GM18519 (cell line): ENCODE results near the gene CDT1.

Experiments used
- ATAC-seq: cut with Tn5 transposase; IDR thresholded peaks from one replicate; pipeline ENCODE4 v1.9.1; 2021; ENCODE audit warnings: mild to moderate bottlenecking, moderate library complexity; ENCODE audit not compliant: unreplicated experiment, low FRiP score

Gene CDT1

GRCh38 chr16:88834670-88835069 is 31.1 kb downstream of the CDT1 start:
- no peak for ATAC-seq

- ATAC-seq = no peak
Measured at GRCh38 chr16:88835383-88835782, 31.8 kb downstream of the CDT1 start.

DNA sequence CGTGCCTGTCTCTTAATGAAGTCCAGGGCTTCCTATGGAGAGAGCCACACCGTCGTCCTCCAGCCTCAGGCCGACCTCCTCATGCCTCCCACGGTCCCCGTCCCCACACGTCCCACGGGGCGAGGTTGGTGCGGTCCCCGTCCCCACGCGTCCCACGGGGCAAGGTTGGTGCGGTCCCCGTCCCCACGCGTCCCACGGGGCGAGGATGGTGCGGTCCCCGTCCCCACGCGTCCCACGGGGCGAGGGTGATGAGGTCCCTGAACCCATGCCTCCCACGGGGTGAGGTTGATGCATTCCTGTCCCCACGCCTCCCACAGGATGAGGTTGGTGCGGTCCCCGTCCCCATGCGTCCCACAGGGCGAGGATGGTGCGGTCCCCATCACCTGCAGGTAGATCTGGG is 32.2 kb downstream of the CDT1 start:
- no peak for ATAC-seq

DNA sequence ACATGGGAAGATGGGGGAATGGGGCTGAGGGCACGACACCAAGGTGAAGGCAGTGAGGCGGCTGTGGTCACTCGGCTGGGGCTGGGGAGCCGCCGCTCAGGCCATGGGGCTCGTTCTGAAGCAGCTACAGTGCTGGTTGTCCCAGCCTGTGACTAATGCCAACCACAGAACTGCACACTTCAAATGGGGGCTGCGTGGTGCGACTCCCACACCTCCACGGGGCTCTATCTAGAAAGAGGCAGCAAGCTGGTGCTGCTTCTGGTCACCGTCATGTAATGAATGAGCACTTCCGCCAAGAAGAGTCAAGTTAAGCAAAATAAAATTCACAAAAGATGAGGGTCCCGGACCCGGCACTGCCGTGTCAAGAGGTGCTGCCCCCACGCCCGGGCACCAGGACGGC is 33.2 kb downstream of the CDT1 start:
- no peak for ATAC-seq

- ATAC-seq = no peak
Measured at GRCh38 chr16:88837806-88838205, 34.2 kb downstream of the CDT1 start.

GRCh38 chr16:88838566-88838965 is 35.0 kb downstream of the CDT1 start:
- ATAC-seq = no peak

- no peak for ATAC-seq
Measured at GRCh38 chr16:88839026-88839529, 35.5 kb downstream of the CDT1 start.

- no peak for ATAC-seq
Measured at GRCh38 chr16:88839745-88840599, 36.4 kb downstream of the CDT1 start.

DNA sequence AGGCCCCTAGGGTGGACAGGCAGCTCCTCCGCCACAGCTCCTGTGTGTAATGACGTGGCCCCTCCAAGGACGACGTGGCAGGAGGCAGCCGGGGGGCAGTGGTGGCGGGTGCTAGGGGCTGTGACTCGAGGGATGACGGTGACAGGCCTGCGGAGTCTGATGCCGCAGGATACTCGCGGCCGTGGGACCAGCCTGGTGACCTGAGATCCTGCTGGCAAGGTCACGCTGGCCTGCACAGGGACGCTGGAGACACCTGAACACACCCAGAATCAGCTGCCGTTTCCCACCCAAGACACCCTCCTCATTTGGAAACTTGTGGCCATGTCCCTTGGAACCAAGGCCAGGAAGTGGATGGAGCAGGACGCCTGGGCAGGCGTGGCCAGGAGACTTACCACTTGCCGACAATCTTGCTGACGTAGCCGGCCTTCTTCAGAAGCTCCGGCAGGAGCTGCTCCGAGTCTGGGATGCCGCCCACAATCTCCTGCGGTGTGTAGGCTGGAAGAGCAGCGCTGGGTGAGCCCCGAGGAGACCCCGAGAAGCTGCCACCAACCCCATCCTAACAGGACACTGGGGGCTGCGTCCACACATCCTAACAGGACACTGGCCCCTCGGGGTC is 37.1 kb downstream of the CDT1 start:
- no peak for ATAC-seq

DNA sequence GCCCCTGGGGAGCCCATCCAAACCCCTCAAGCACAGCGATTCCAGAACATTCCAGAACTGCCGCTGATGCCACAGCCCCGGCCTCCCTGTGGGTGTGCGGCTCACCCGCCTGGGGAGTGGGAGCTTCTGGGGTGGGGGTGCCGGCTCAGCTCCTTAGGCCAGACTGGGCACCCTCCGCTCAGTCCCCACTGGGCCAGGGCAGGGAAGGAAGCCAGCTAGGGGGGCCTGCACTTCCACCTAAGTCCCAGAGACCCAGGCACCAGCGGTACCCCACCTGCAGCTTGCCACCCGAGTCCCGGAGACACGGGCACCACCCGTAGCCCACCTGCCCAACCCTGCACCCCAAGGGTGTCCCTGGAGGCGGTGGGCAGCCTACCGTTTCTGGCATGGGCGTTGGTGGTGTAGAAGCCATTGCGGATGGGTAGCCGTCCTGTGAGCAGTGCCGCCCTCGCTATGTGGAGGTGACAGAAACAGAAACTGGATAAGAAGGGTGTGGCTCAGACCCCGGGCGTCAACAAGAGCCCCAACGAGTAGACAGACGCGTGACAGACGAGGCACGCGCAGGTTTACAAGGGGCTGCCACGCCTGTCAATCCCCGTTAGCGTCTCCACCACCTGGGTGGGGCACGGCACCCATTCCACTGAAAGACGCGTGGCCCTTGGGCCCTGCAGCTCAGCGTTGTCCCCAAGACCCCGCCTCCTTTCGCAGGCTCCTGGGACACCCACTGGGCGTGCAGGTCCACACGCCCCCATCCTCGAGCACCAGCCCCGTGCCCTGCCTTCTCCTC is 38.1 kb downstream of the CDT1 start:
- ATAC-seq = no peak

GRCh38 chr16:88842308-88842756 is 38.7 kb downstream of the CDT1 start:
- no peak for ATAC-seq

GRCh38 chr16:88842806-88843205 is 39.2 kb downstream of the CDT1 start:
- ATAC-seq = no peak

DNA sequence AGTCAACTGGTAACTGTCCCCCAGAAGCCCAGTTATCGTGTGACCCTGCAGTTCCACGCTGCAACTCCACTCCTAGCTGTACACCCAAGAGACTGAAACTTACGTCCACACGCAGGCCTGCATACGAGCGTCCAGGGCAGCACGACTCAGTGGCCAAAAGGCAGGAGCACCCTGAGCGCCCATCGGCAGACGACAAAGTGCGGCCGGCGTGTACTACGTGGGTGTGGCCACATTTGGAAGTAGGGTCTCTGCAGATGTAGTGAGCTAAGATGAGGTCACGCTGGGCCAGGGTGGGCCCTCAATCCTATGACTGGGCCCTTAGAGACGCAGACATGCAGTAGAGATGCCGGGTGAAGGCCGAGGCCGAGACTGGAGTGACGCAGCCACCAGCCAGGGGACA is 39.7 kb downstream of the CDT1 start:
- no peak for ATAC-seq

DNA sequence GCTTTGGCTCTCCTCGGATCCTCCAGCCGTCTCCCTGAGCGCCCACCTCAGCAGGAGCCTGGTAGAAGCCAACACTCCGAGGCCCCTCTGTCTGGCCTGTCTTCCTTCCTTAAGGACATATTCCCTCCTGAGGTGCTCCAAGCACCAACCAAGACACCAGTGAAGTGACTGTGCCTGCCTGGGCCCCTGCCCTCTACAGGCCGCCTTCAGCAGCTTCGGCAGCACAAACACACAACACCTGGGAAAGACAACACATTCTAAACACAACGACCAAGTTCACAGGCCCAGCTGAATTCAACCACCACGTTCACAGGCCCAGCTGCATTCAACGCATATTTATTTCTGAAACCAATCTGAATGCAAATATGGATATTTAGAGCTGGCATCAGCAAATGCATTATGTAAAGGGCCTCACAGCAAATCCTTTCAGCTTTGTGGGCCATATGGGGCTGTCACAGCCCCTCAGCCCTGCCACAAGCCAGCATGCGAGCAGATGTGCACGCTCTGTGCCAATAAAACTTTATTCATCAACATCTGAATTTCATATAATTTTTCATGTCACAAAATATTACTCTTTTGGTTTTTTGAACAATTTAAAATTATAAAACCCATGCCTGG is 40.9 kb downstream of the CDT1 start:
- ATAC-seq = no peak

GRCh38 chr16:88846088-88846487 is 42.5 kb downstream of the CDT1 start:
- ATAC-seq = no peak

- no peak for ATAC-seq
Measured at GRCh38 chr16:88847654-88848053, 44.1 kb downstream of the CDT1 start.

GRCh38 chr16:88848557-88848956 is 45.0 kb downstream of the CDT1 start:
- no peak for ATAC-seq

DNA sequence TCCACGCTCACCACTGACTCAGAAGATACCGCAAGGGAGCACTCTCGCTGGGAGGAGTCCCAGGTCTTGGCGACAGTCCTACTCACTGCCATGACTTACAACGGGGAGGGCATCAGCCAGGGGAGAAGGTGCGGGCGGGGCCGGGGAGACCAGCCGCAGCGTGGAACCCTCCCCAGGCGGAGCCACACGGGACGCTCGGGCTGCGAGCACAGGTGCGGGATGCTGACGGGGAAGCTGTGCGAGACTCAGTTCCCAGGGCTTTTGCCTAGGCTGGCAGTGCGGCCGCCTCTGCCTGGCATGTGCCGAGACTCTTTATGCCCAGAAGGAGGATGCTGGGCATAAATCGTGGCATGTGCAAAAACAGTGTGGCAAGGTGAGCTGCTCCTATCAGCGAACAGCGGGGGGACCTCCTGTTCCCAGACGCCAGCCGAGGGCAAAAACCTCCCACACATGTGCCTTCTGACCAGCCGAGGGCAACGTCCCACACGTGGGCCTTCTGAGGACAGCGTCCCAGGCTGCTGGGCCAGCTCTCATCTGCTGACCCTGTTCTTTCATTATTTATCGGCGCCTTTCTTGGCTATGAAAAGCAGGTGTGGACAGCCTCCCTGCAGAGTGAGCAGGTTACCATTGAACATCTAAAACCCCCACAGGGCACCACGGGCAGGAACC is 47.1 kb downstream of the CDT1 start:
- no peak for ATAC-seq

GRCh38 chr16:88851616-88852015 is 48.0 kb downstream of the CDT1 start:
- no peak for ATAC-seq

DNA sequence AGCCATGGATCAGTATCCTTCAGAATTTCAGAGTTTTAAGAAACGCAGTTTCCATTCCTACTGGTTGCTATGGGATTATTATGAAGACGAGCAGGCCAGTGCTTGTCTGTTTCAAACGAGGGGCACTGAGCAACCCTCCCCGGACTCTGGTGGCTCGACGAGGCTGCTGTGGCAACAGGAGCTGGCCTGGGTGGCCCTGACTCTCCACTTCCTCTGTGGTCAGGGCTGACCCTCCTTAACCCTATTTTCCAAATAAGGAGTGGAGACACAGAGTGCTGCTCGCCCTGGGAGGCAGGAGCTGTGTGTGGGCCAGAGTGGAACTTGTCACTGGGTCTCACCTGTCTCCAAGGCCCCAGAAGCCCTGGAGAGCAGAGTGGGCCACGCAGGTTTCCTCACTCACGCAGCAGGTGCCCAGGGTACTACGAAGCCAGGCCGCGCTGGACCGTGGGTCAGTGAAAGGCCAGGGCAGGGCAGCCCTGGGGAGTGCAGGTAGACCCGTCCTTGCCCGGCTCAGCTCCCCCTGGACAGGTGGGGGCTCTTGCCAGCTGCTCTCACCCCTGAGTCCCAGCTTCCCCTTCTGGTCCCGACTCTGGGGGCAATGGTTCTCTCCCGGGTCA is 49.8 kb downstream of the CDT1 start:
- no peak for ATAC-seq
